Activated naive CD4-positive, alpha-beta T cell (primary cell): ENCODE results near the gene SPIRE2.
"Not testable (repeated sequence)": the region's sequence is repeated elsewhere in the genome, so short reads cannot be mapped to it uniquely, and the experiment has no call there.

Experiments used
- DNase-seq, 4 experiments: peaks; one replicate each; lab custom pipeline; 2025; lab: John Stamatoyannopoulos, UW

Gene SPIRE2

GRCh38 chr16:89869911-89870310, 41.6 kb downstream of the SPIRE2 start:
- DNase-seq = no peak

DNA sequence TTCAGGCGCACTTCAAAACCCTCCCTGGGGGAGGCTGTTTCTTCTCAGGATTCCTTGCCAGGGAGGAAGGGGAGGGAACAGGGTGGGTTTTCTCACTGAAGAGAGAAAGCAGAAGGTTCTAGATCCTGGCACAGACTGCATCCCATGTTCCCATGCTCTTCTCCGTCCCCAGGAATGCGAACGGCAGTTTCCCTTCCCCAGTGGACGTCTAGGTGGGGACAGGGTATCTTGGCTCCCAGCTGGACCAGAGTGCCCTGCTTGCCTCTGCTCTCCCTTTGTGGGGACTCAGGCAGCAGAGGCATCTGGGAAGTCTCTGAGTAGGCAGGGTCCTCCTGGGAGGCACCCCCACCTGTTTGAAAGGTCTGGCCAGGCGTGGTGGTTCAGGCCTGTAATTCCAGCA, 42.2 kb downstream of the SPIRE2 start:
- DNase-seq = no peak

GRCh38 chr16:89871895-89872294, 43.6 kb downstream of the SPIRE2 start:
- DNase-seq = no peak

DNA sequence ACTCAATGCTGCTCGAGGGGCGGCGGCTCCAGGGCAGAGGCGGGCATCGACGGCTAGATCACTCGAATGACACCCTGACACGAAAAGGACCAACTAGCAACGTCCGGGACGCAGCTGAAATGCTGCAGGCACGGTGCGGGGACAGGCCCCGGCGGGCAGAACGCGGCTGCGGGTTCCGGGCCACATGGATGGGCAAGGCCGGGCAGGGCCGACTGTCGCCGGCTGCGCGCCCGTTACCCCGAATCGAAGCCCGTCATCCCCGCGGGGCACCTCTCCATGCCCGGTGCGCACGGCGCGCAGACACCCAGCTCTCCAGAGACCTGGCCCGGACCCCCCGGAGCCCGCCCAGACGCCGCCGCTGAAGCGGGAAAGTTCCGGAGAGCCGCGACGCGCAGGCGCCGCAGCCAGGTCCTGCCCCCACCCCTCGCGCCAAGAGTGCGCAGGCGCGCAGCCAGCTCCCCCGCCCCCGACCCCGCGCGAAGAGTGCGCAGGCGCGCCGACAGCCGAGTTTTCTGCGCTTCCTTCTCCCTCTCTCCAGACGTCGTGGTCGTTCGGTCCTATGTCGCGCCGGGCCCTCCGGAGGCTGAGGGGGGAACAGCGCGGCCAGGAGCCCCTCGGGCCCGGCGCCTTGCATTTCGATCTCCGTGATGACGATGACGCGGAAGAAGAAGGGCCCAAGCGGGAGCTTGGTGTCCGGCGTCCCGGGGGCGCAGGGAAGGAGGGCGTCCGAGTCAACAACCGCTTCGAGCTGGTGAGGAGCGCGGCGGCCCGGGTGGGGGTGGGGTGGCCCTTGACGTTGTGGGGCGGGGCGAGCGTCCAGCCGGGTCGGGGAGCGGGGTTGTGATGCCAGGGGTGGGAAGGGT, 45.1 kb downstream of the SPIRE2 start, which contains the start of gene TCF25:
TSS of gene TCF25 (plus strand) at position 484 of the 863 bp plus-strand sequence. CDS start at position 560, 76 bp downstream.
- peak; percentile 83 to 88 (median 86) for DNase-seq

GRCh38 chr16:89873972-89874689, 45.9 kb downstream of the SPIRE2 start:
- peak; percentile 96 to 99 (median 98) for DNase-seq

DNA sequence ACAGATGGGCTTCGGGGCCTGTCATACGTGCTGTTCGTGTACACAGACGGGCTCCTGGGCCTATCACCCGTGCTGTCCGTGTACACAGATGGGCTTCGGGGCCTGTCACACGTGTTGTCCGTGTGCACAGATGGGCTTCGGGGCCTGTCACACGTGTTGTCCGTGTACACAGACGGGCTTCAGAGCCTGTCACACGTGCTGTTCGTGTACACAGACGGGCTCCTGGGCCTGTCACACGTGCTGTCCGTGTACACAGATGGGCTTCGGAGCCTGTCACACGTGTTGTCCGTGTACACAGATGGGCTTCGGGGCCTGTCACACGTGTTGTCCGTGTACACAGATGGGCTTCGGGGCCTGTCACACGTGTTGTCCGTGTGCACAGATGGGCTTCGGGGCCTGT, 50.8 kb downstream of the SPIRE2 start:
- not testable (repeated sequence) for DNase-seq

DNA sequence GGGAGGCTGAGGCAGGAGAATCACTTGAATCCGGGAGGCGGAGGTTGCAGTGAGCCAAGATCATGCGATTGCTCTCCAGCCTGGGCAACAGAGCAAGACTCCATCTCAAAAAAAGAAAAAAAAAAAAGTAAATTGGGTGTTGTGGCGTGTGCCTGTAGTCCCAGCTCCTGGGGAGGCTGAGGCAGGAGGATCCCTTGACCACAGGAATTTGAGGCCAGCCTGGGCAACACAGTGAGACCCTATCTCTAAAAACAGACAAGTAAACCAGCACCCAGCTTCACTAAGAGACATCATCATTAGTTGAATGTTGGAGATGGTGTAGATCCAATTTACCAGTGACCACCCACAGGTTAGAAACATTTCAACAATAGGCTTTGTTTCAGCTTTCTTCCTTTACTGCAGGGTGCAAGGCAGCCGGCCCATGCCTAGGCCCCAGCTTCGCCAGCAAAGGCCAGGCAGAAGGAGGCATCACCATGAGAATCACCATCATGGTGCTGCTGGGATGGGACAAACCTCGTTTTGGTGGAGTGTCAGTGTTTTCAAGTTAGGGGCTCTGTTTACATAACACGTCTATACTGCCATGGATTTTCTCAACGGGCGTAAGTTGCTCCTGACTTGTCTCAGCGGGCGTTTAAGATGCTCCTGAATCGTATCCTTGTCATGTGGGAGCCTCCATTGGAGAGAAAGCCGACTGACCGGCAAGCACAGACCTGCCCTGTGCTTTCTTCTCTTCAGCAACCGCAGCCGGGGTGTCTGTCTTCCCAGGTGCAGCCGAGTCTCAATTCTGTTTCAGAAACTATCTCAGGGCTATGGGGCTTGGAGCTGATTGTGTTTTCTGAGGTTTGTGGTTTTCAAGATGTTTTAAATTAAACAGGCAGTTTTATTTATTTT, 52.4 kb downstream of the SPIRE2 start:
- no peak for DNase-seq

DNA sequence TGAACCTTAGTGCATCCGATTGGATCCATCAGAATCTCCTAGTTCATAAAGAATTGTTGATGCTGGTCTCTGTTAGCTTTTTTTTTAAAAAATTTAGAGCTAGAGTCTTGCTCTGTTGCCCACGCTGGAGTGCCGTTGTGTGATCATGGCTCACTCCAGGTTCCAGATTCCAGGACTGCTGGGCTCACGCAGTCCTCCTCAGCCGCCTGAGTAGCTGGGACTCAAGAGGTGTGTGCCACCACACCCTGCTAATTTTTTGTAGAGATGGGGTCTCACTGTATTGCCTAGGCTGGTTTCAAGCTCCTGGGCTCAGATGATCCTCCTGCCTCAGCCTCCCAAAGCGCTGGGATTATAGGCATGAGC, 53.1 kb downstream of the SPIRE2 start:
- no peak for DNase-seq

DNA sequence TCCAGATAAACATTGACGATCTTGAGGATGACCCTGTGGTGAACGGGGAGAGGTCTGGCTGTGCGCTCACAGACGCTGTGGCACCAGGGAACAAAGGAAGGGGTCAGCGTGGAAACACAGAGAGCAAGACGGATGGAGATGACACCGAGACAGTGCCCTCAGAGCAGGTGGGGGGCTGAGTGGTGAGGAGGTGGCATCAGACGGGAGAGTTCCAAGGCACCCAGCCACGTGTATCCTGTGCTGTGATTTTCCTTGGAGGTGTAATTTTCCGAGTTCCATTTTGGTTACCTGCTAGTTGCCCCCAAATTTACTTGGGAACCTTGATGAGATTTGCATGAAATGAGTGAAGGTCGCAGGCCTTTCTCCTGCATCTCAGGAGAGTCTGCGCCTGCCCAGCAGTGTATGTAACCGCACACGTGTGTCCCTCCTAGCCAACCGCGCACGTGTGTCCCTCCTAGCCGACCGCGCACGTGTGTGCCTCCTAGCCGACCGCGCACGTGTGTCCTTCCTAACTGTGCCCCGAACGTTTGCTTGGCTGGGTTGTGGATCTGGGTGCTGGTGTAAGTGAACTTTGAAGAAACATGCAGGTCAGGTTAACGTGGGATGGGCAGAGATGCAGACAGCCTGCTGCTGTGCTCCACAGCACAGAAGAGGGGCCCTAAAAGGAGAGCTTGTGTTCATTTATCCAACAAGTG, 55.2 kb downstream of the SPIRE2 start:
- no peak for DNase-seq

DNA sequence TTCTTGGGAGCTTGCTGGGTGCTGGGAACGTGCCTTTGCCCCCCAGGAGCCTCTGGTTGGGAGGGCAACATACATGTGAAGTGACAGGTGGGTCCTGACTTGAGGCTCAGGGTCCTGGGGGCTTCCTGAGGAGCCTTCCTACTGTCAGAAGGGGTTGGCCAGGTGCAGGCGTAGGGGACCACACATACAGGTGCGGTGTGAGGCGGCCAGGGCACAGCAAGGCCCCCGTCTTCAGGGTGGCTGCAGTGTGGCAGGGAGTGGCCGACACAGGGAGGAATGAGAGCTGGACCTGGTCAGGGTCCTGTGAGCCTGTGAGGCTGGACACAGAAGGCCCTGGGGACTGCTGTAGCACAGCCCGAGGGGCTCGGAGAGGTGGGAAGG, 55.8 kb downstream of the SPIRE2 start:
- no peak for DNase-seq

DNA sequence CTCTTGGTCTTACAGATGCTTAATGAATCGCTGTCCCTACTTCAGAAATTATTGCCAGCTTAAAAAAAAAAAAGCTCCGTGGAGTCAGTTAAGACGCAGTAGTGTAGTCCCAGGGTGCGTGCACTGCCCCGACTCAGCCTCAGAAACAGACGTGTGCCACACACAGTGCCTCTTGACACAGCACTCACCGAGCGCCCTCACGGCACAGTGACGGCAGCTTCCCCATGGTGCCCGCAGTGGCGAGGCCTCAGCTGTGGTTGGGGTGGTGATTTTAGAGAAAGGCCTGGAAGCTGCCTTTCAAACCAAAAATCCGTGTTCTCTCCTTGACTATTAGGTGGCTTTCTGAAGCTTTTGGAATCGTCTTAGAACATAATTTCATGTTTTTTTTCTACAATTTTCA, 59.0 kb downstream of the SPIRE2 start:
- DNase-seq = no peak

DNA sequence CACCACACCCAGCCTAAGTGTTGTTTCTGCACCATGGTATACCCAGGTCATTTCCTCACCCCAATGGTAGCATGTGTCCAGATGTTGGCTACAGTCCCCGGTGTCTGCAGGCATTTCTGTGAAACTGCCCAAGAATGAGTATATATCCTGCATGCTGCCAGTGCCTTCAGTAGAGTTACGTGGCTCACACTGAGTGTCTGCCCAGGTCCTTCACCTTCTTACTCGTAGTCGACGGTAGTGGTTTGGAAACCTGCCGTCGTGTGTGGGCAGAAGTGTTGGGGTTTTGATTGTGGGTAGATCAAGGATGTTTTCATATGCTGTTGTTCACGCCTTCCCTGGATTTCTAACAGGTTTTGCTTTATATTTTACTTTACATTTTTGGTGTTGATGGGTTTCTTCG, 61.9 kb downstream of the SPIRE2 start:
- DNase-seq = no peak

DNA sequence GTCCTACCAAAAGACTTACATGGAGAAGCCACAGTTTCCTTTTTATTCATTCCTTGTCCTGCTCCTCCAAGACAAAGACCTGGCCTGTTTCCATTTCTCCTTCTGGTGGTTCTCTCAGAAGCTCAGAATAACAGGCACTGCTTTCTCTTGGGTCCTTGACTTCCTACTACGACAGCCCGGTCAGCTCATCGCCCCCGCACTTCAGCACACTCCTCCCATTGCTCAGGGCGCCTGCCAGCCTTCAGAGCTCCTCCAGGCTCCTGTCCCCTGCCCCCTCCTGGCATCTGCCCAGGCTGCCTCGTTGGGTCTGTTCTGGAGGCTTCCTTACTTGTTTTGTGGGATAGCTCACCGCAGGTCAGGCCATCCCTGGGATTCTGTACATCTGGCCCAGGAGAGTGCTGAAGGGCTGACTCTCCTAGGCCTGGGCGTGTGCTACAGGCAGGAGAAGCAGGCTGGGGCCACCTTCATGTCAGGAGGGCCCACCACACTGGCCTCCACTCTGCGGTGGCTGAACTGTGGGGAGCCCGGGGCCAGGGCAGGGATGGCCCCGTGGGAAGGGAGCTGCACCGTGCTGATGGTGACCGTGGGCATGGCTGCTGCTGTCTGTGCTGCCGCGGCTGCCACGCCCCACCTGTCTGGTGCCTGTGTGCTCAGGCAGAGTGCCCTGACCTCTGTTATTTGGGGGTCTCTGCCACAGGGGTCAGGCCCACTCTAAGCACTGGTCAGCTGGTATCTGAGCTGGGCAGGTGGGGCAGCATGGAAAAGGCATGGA, 62.8 kb downstream of the SPIRE2 start:
- DNase-seq = no peak

- no peak for DNase-seq
These were observed 63.9 kb downstream of the SPIRE2 start for GRCh38 chr16:89892055-89892630.

GRCh38 chr16:89892635-89893034, 64.4 kb downstream of the SPIRE2 start:
- no peak for DNase-seq

DNA sequence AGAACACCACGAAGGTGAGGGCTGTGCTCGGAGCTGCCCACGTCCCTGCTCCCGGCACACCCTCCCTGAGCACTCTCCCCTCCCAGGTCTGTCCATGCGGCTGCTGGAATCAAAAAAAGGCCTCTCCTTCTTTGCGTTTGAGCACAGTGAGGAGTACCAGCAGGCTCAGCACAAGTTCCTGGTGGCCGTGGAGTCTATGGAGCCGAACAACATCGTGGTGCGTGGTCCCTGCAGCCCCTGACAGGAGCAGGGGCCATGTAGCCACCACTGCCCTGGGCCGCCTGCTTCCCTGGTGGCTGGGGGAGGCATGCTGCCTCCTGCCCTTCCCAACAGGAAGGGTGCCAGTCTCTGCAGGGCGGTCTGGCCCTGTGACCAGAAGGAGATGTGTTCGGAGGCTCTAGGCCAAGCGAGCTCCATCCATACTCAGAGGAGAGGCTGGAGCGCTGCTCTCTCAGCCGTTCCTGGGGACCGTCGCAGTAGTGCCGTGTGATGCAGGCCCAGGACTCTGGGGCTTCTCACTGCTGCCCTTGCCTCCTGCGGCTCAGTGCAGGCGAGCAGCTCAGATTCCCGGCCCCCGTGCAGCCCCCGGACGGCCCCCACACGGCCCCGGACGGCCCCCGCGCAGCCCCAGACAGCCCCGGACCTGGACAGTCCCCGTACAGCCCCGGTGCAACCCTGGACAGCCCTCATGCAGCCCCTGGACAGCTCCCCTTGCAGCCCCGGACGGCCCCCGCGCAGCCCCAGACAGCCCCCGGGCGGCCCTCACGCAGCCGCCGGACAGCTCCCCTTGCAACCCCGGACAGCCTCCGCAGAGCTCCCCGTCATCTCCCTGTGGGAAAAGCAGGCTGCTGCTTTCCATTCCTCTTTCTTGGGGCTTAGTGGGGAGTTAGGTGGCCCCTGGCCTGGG, 65.6 kb downstream of the SPIRE2 start:
- DNase-seq = no peak

DNA sequence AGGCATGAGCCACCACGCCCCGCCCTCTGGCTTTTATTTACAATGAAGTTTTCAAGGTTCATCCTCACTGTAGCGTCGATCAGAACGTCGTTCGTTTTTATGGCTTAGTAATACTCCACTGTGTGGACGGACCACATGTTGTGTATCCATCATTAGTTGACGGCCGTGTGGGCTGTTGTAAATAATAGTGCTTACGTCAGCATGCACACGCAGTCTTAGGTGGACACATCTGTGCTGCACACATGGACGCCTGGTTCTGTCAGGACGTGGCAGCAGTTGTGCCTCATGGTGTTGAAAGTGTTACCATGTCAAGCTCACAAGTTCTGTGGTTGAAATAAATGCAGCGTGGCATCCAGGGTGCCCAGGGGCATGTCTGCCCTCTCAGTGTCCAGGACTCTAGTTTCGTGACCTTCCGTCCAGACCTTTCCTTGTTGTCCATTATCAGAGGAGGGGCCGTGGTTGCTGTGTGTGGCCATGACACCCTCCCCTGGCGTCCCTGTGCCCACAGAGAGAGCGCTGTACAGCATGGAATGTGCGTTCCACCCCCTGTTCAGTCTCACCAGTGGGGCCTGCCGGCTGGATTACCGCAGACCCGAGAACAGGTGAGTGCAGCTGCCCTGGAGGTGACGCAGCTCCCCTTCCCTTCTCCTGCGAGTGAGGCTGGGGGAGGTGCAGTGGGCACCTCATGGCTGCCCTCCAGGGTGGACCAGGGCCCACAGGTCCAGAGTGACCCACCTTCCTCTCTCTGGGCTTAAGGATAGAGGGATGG, 67.4 kb downstream of the SPIRE2 start:
- DNase-seq = no peak

DNA sequence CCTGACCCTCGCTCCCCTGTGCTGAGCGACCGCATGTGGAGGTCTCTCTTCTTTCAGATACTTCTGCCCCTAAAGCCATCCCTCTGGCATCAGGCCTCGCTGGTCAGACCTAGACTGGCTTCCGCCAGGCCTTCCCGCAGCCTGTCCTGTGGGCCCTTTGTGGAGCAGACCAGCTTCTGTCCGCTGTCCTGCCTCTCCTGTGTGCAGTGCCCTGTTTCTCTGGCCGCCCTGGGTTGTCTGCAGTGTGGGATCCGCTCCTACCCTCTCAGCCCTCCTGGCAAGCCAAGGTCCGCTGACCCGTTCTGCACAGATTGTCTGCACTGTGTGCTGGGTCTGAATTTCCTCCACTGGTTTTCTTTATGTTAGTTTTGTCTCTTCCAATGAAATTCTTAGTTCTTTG, 68.9 kb downstream of the SPIRE2 start:
- DNase-seq = no peak
